ENCODE measurements around the gene TLR3. TPM values are rescaled to one million over a fixed set of nuclear protein-coding genes. Genes with fewer than 3 reads are reported as not detected.

Gene TLR3
- total RNA-seq, 4 donors from 2014 or later = 4.3 to 8.4 (median 6.8) TPM

DNA sequence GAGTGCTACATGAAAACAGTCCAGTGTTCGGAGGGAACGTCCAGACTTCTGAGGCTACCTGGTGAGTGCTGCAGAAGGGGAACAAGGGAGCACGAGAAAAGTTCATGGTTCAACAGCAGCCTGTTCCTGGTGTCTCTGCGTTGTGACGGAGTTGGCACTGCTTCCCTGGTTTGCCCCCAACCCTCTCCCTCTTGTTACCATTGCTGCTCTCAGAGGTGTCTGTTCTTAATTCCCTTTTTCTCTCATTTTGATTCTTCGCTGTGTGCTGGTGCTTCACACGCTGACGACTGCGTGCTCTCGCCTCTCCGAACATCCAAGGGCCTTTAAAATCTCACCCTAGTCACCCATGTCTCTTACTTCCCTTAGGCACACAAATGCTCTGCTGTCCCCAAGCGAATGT, 34.0 kb downstream of the TLR3 start:
- H3K9me3 ChIP-seq = no peaks in the 10 kb centered on the region
- 67 to 97% methylated on average over 3 to 12 of the region's 12 CpGs for WGBS, 2 donors (ENCODE audit: low coverage in 1 of 2)
- H3K4me3 ChIP-seq = no peak overlapping the region
- TF ChIP-seq, protein P1, sequence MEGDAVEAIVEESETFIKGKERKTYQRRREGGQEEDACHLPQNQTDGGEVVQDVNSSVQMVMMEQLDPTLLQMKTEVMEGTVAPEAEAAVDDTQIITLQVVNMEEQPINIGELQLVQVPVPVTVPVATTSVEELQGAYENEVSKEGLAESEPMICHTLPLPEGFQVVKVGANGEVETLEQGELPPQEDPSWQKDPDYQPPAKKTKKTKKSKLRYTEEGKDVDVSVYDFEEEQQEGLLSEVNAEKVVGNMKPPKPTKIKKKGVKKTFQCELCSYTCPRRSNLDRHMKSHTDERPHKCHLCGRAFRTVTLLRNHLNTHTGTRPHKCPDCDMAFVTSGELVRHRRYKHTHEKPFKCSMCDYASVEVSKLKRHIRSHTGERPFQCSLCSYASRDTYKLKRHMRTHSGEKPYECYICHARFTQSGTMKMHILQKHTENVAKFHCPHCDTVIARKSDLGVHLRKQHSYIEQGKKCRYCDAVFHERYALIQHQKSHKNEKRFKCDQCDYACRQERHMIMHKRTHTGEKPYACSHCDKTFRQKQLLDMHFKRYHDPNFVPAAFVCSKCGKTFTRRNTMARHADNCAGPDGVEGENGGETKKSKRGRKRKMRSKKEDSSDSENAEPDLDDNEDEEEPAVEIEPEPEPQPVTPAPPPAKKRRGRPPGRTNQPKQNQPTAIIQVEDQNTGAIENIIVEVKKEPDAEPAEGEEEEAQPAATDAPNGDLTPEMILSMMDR (IDR thresholded peaks at IDR 0.05) = no peak
- no peak for TF ChIP-seq POLR2A (IDR thresholded peaks at IDR 0.05)
- no peak for TF ChIP-seq POLR2AphosphoS5 (IDR thresholded peaks at IDR 0.05)
- no peak for TF ChIP-seq EP300 (IDR thresholded peaks at IDR 0.05)
- ATAC-seq = no peak
- H3K36me3 ChIP-seq = no peaks in the 10 kb centered on the region
- peaks cover 0 to 30% (median 7%) of the 10 kb centered on the region in 3 donors for H3K4me1 ChIP-seq
- no peak overlapping the region for H3K27ac ChIP-seq
- H3K27me3 ChIP-seq = no peaks in the 10 kb centered on the region

DNA sequence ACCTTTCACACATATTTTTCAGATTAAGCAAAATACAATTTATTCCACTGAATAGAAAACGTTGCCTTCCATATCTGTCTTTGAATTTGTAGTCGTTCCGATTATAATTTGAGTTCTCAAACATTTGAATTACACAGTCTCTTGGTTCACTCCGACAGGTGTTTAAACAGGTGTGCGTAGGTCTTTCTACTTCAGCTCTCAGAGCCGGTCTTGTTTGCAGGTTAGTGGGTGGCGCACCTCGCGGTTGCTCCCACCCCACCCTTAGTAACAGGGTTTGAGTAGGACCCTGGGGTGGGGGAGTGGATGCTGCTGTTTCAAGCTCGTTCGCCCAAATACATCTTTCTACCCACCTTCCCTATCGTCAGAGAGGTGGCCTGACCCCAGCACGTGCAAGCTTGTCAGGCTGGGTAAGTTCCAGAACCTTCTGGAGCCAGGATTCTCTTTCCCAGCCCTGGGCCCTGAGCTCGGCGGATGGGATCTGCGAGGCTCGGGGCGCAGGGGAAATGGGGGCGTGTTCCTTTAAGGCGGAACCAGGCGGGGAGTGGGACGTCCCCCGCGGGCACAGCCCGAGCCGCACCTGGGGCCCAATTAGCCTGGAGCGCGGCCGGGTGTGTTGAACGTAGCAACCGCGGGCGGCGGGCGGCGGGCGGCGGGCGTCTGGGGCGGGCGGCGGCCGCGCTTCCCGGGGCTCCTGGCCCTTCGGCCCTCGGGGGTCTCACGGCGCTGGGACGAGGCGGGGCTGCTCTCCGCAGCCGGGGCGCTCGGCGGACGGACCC, 35.3 kb downstream of the TLR3 start, which contains the start of gene FAM149A:
Gene FAM149A (plus strand): TSS at position 591 of the 776 bp plus-strand sequence.
- Histone ChIP-seq H3K36me3 (no peaks in the 10 kb centered on the region), H3K27ac (peak within 1 kb of the TSS in 3 of 4 donors; percentile 71 to 85 (median 76)), H3K4me3 (peak within 1 kb of the TSS; percentile 76 to 78), H3K9me3 (no peaks in the 10 kb centered on the region), H3K4me1 (peaks cover 0 to 30% (median 7%) of the 10 kb centered on the region in 3 donors), H3K27me3 (no peaks in the 10 kb centered on the region)
- 72 to 73% methylated on average over 6 to 11 of the region's 57 CpGs for WGBS, 2 donors (ENCODE audit: low coverage in 1 of 2)
- peak; percentile 77 for ATAC-seq
- TF ChIP-seq EP300 (IDR thresholded peaks at IDR 0.05) (peak; percentile 7), POLR2AphosphoS5 (IDR thresholded peaks at IDR 0.05) (no peak), POLR2A (IDR thresholded peaks at IDR 0.05) (peak in 1 of 2 donors; percentile 36)
- TF ChIP-seq, protein P1 (IDR thresholded peaks at IDR 0.05) = peak in 1 of 4 experiments; percentile 14

DNA sequence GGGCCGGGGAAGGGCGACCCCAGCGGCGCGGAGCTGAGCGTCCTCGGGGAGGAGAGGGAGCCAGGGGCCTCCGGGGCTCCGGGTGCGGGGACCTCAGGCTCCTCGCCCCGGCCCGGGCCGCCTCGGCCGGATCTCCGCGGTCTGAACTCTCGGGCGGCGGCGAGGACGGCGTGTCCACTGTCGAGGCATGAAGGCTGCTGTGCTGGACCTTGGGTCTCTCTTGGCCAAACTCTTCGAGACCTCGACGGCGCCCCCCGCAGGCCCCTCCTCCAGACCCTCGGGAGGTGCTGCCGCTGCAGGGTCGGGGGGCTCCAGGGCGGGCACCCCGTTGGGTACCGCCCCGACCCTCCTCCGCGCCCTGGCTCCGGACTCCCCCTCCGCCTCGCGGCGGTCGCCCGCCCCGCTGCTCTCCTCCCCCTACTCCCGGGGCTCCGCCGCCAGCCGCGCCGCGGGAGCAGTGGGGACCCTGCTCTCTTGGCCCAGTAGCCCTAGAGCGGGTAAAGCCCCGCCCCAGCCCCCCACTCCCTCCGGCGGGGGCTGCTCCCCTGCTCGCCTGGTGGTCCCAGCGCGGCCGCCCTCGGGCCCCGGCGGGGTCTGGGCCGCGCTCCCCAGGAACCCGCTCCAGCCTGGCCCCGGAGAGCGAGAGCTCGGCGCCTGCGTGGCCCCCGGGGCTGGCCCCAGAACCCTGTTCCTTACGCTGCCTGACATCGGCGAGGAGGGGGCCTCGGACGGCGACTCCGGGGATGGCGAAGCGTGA, 36.1 kb downstream of the TLR3 start:
- H3K4me1 ChIP-seq = peaks cover 0 to 30% (median 7%) of the 10 kb centered on the region in 3 donors
- no peak for TF ChIP-seq POLR2AphosphoS5 (IDR thresholded peaks at IDR 0.05)
- TF ChIP-seq EP300 (IDR thresholded peaks at IDR 0.05) = no peak
- TF ChIP-seq, protein P1 (IDR thresholded peaks at IDR 0.05) = peak in 1 of 4 experiments; percentile 19
- no peak for TF ChIP-seq POLR2A (IDR thresholded peaks at IDR 0.05)
- H3K27ac ChIP-seq = peak overlapping the region in 3 of 4 donors; percentile 71 to 85 (median 76)
- peak overlapping the region; percentile 76 to 78 for H3K4me3 ChIP-seq
- no peaks in the 10 kb centered on the region for H3K27me3 ChIP-seq
- H3K9me3 ChIP-seq = no peaks in the 10 kb centered on the region
- no peaks in the 10 kb centered on the region for H3K36me3 ChIP-seq
- 0% methylated on average over 1 of the region's 83 CpGs; no CpG with 5 or more reads in 1 of the 2 donors for WGBS, 2 donors (ENCODE audit: low coverage in 1 of 2)
- ATAC-seq = peak; percentile 64

DNA sequence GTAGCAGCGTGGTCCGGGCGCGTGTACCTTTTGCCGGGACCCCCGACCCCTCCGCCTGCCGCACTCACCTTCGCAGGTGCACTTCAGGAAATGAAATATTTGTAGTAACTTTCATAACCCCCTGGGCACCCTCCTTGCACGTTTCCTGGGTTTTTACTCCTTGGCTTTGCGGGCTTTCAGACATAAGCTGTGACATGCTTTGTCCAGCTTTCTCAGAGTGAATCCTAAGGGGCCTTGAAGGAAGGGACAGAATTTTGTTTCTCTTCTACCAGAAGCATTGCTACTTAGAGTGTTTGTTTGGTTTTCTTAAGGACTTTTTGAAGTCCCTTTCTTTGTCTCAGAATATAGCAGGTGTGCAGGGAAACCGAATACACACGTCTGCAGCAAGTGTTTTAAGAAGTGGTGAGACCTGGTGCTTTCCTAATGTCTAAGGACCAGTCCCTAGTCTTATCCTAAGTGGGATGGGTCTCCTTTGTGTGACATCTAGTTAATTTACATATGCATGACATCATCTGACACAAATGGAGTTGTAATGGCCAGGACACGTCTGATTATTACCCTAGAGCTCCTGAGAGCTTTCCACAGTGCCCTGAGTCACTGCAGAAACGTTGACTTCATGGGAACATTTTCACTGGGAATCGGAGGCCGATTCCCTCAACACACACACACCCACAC, 36.8 kb downstream of the TLR3 start:
- H3K9me3 ChIP-seq = no peaks in the 10 kb centered on the region
- H3K4me3 ChIP-seq = peak overlapping the region; percentile 76 to 78
- TF ChIP-seq POLR2AphosphoS5 (IDR thresholded peaks at IDR 0.05) = no peak
- TF ChIP-seq, protein P1 (IDR thresholded peaks at IDR 0.05) = no peak
- no peak for TF ChIP-seq EP300 (IDR thresholded peaks at IDR 0.05)
- TF ChIP-seq POLR2A (IDR thresholded peaks at IDR 0.05) = no peak
- H3K36me3 ChIP-seq = no peaks in the 10 kb centered on the region
- H3K4me1 ChIP-seq = peaks cover 0 to 30% (median 7%) of the 10 kb centered on the region in 3 donors
- H3K27me3 ChIP-seq = no peaks in the 10 kb centered on the region
- ATAC-seq = peak; percentile 26
- 19 to 25% methylated on average over 8 to 12 of the region's 17 CpGs for WGBS, 2 donors (ENCODE audit: low coverage in 1 of 2)
- H3K27ac ChIP-seq = peak overlapping the region in 3 of 4 donors; percentile 71 to 85 (median 76)
